ENCODE data around the gene ZDHHC11B. TPM values are rescaled to one million over a fixed set of nuclear protein-coding genes. Genes with fewer than 3 reads are reported as not detected.
"Not testable (repeated sequence)": the region's sequence is repeated elsewhere in the genome, so short reads cannot be mapped to it uniquely, and the experiment has no call there.

The ZDHHC11B gene
- total RNA-seq, 2 experiments from 2014 or later, result 14.8 to 15.1 TPM

DNA sequence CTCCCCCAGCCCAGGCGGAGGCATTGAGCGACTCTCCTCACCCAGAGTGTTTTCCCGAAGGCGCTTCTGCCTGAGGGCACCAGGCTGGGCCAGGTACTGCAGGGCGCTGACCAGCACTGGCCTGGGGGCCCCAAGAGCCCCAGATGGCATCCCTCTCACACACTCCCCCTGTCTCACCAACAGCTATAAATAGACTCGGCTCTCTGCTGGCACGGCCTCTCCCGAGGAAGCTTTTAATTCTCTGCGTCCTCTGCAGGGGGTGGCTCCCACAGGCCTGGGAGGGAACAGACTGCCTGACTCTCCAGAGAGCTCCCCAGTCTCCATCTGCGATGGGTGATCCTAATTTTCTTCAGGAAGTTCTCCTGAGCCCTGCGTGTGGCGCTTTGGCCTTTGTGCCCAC lies 2.2 kb downstream of the ZDHHC11B start:
- H3K27me3 Mint-ChIP-seq; H3K4me3 ChIP-seq (ENCODE audit: low read length); H3K36me3 ChIP-seq (ENCODE audit: insufficient read depth, low read length); H3K9me3 ChIP-seq (ENCODE audit: control insufficient read depth in 1 of 2, insufficient read depth in 1 of 2, low read length in 2 of 2); H3K27ac Mint-ChIP-seq; H3K4me3 Mint-ChIP-seq; DNase-seq; ATAC-seq (ENCODE audit: poor library complexity); H3K36me3 Mint-ChIP-seq (ENCODE audit: low read depth); POLR2A ChIA-PET; H3K27ac ChIP-seq (ENCODE audit: low read depth in 1 of 2, low read length in 2 of 2); H3K9me3 Mint-ChIP-seq; H3K4me1 Mint-ChIP-seq (ENCODE audit: low read depth); H3K27me3 ChIP-seq (ENCODE audit: control insufficient read depth in 1 of 2, insufficient read depth in 2 of 2, low read length in 2 of 2); CTCF ChIA-PET: not testable (repeated sequence)
- intact Hi-C loops (cut with DNase I, micrococcal nuclease), result loop anchor here in 1 of 2 experiments (5.0 kb wide), 1 partner anchor 110 kb away; the partner anchor contains the start of genes BRD9 and TRIP13
- peaks cover 17% of the 10 kb centered on the region for H3K4me1 ChIP-seq (ENCODE audit: insufficient read depth, low read length)

DNA sequence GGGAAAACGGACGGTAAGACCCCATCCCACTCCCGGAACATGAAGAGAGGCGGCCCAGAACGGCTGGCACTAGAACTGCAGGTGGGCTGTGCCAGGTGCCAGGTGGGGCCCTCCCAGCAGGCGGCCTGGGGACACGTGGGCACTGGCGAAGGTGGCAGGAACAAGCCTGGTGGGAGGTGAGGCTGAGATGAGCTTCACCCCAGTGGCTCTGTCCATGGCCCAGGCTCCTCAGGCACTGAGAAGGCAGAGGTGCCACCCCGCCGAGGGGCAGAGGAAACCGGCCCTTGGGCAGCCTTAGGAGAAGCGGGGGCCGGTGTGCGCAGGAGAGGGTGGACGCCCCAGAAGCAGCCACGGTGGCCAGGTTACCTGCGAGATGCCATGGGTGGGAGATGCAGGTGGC lies 4.0 kb downstream of the ZDHHC11B start:
- H3K36me3 ChIP-seq (ENCODE audit: insufficient read depth, low read length); H3K27me3 ChIP-seq (ENCODE audit: control insufficient read depth in 1 of 2, insufficient read depth in 2 of 2, low read length in 2 of 2); ATAC-seq (ENCODE audit: poor library complexity); POLR2A ChIA-PET; DNase-seq; H3K4me3 ChIP-seq (ENCODE audit: low read length); H3K9me3 ChIP-seq (ENCODE audit: control insufficient read depth in 1 of 2, insufficient read depth in 1 of 2, low read length in 2 of 2); H3K36me3 Mint-ChIP-seq (ENCODE audit: low read depth); H3K4me1 Mint-ChIP-seq (ENCODE audit: low read depth); H3K27me3 Mint-ChIP-seq; H3K27ac Mint-ChIP-seq; H3K4me3 Mint-ChIP-seq; CTCF ChIA-PET; H3K9me3 Mint-ChIP-seq; H3K27ac ChIP-seq (ENCODE audit: low read depth in 1 of 2, low read length in 2 of 2): not testable (repeated sequence)
- H3K4me1 ChIP-seq (ENCODE audit: insufficient read depth, low read length), result peaks cover 16% of the 10 kb centered on the region
- intact Hi-C loops (cut with DNase I, micrococcal nuclease), result loop anchor here in 1 of 2 experiments (5.0 kb wide), 1 partner anchor 112 kb away; the partner anchor contains the start of genes BRD9 and TRIP13

DNA sequence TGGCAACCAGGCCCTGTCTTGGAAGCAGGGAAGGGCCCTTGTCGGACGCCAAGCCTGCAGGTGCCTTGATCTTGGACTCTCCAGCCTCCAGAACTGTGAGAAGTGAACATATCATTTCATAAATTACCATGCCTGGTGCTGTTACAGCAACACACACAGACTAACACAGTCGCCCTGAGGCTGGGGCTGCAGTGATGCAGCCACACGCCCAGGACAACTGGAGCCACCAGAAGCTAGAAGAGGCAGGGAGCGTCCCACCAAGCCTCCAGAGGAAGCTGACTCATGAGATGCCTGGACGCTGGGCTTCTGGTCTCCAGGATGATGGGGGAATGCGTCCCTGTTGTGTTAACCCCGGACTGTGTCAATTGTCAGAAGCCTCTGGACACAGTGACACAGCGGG lies 5.6 kb downstream of the ZDHHC11B start:
- CTCF ChIA-PET; H3K4me3 Mint-ChIP-seq; H3K36me3 ChIP-seq (ENCODE audit: insufficient read depth, low read length); H3K27me3 ChIP-seq (ENCODE audit: control insufficient read depth in 1 of 2, insufficient read depth in 2 of 2, low read length in 2 of 2); H3K27me3 Mint-ChIP-seq; H3K27ac ChIP-seq (ENCODE audit: low read depth in 1 of 2, low read length in 2 of 2); POLR2A ChIA-PET; H3K9me3 Mint-ChIP-seq; ATAC-seq (ENCODE audit: poor library complexity); H3K4me1 Mint-ChIP-seq (ENCODE audit: low read depth); H3K4me3 ChIP-seq (ENCODE audit: low read length); H3K36me3 Mint-ChIP-seq (ENCODE audit: low read depth); H3K4me1 ChIP-seq (ENCODE audit: insufficient read depth, low read length); H3K9me3 ChIP-seq (ENCODE audit: control insufficient read depth in 1 of 2, insufficient read depth in 1 of 2, low read length in 2 of 2); H3K27ac Mint-ChIP-seq; DNase-seq: not testable (repeated sequence)
- intact Hi-C loops (cut with DNase I, micrococcal nuclease), result loop anchor here in 1 of 2 experiments (5.0 kb wide), 1 partner anchor 97 kb away; no protein-coding TSS in a partner anchor

DNA sequence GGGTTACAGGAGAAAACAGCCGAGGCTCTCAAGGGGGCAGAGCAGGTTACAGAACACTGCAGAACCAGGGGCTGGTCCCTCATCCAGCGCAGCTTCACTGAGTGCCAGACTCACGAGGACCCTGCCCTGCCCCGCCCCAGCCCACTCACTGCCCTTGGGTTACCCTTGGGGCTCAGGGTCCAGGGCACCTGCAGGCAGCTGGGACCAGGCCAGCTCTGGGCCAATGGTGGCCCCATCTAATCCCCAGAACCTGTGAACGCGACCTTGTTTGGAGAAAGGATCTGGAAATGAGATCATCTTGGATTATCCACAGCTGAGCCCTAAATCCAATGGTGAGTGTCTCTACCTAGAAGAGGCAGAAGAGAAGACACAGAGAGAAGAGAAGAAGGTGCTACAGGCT lies 6.1 kb downstream of the ZDHHC11B start:
- intact Hi-C loops (cut with DNase I, micrococcal nuclease), result loop anchor here in 1 of 2 experiments (5.0 kb wide), 1 partner anchor 96 kb away; no protein-coding TSS in a partner anchor
- ATAC-seq (ENCODE audit: poor library complexity); H3K9me3 Mint-ChIP-seq; H3K9me3 ChIP-seq (ENCODE audit: control insufficient read depth in 1 of 2, insufficient read depth in 1 of 2, low read length in 2 of 2); H3K27me3 Mint-ChIP-seq; H3K27me3 ChIP-seq (ENCODE audit: control insufficient read depth in 1 of 2, insufficient read depth in 2 of 2, low read length in 2 of 2); POLR2A ChIA-PET; H3K27ac Mint-ChIP-seq; H3K36me3 Mint-ChIP-seq (ENCODE audit: low read depth); H3K4me1 Mint-ChIP-seq (ENCODE audit: low read depth); H3K36me3 ChIP-seq (ENCODE audit: insufficient read depth, low read length); H3K4me1 ChIP-seq (ENCODE audit: insufficient read depth, low read length); DNase-seq; CTCF ChIA-PET; H3K4me3 Mint-ChIP-seq; H3K27ac ChIP-seq (ENCODE audit: low read depth in 1 of 2, low read length in 2 of 2); H3K4me3 ChIP-seq (ENCODE audit: low read length): not testable (repeated sequence)

DNA sequence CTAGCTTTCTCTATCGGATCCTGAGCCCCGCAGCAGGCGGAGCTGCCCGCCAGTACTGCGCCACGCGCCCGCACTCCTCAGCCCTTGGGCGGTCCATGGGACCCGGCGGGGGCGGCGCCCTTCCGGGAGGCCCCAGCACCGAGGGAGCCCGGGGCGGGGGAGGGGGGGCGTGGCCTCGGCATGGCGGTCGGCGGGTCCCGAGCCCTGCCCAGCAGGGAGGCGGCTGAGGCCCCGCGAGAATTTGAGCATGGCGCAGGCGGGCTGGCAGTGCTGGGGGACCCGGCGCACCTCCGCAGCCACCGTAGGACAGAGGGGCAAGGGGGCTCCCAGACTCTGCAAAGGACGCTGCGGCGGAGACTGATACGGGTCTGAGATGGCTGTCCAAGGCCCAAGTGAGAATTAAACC lies 6.8 kb downstream of the ZDHHC11B start:
- peak in 1 of 14 experiments; percentile 12 for DNase-seq
- ChIA-PET POLR2A (no interaction called here), CTCF (no interaction called here)

More for the DNA sequence above, 6.8 kb downstream of the ZDHHC11B start:
- Histone ChIP-seq H3K4me1 (ENCODE audit: insufficient read depth, low read length) (no peaks in the 10 kb centered on the region), H3K27me3 (ENCODE audit: control insufficient read depth in 1 of 2, insufficient read depth in 2 of 2, low read length in 2 of 2) (no peaks in the 10 kb centered on the region), H3K36me3 (ENCODE audit: insufficient read depth, low read length) (no peaks in the 10 kb centered on the region), H3K9me3 (ENCODE audit: control insufficient read depth in 1 of 2, insufficient read depth in 1 of 2, low read length in 2 of 2) (no peaks in the 10 kb centered on the region), H3K27ac (ENCODE audit: low read depth in 1 of 2, low read length in 2 of 2) (no peak overlapping the region), H3K4me3 (ENCODE audit: low read length) (no peak overlapping the region)
- Mint-ChIP-seq H3K27me3 (peaks cover 7% of the 10 kb centered on the region), H3K4me3 (no peak overlapping the region), H3K9me3 (no peaks in the 10 kb centered on the region), H3K4me1 (ENCODE audit: low read depth) (no peaks in the 10 kb centered on the region), H3K36me3 (ENCODE audit: low read depth) (no peaks in the 10 kb centered on the region), H3K27ac (no peak overlapping the region)
- TF ChIP-seq, protein P1, sequence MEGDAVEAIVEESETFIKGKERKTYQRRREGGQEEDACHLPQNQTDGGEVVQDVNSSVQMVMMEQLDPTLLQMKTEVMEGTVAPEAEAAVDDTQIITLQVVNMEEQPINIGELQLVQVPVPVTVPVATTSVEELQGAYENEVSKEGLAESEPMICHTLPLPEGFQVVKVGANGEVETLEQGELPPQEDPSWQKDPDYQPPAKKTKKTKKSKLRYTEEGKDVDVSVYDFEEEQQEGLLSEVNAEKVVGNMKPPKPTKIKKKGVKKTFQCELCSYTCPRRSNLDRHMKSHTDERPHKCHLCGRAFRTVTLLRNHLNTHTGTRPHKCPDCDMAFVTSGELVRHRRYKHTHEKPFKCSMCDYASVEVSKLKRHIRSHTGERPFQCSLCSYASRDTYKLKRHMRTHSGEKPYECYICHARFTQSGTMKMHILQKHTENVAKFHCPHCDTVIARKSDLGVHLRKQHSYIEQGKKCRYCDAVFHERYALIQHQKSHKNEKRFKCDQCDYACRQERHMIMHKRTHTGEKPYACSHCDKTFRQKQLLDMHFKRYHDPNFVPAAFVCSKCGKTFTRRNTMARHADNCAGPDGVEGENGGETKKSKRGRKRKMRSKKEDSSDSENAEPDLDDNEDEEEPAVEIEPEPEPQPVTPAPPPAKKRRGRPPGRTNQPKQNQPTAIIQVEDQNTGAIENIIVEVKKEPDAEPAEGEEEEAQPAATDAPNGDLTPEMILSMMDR (IDR thresholded peaks at IDR 0.05), result no peak
- ATAC-seq (ENCODE audit: poor library complexity), result no peak
- intact Hi-C loops (cut with DNase I, micrococcal nuclease), result loop anchor here in 1 of 2 experiments (5.0 kb wide), 1 partner anchor 95 kb away; no protein-coding TSS in a partner anchor
